HL-60 (cell line): Measurements from ENCODE around the gene ENPP6.

Experiments
- POLR2AphosphoS5 ChIP-seq: IDR thresholded peaks from 2 replicates; pipeline ENCODE4 v1.6.1; 2012; ENCODE audit warnings: low read depth
- TF ChIP-seq, protein P1 (sequence below): IDR thresholded peaks from one replicate; pipeline ENCODE4 v1.5.1; 2011; ENCODE audit warnings: low read length, control low read depth, inconsistent platforms; ENCODE audit not compliant: insufficient read depth

GRCh38 chr4:184246426-184246825 lies 28.8 kb upstream of the ENPP6 start:
- TF ChIP-seq, protein P1, sequence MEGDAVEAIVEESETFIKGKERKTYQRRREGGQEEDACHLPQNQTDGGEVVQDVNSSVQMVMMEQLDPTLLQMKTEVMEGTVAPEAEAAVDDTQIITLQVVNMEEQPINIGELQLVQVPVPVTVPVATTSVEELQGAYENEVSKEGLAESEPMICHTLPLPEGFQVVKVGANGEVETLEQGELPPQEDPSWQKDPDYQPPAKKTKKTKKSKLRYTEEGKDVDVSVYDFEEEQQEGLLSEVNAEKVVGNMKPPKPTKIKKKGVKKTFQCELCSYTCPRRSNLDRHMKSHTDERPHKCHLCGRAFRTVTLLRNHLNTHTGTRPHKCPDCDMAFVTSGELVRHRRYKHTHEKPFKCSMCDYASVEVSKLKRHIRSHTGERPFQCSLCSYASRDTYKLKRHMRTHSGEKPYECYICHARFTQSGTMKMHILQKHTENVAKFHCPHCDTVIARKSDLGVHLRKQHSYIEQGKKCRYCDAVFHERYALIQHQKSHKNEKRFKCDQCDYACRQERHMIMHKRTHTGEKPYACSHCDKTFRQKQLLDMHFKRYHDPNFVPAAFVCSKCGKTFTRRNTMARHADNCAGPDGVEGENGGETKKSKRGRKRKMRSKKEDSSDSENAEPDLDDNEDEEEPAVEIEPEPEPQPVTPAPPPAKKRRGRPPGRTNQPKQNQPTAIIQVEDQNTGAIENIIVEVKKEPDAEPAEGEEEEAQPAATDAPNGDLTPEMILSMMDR, result no peak
- no peak for TF ChIP-seq POLR2AphosphoS5
